Left ventricle myocardium inferior (tissue), 1 donor: ENCODE data around the gene COX19. TPM values are rescaled to one million over a fixed set of nuclear protein-coding genes. Genes with fewer than 3 reads are reported as not detected.
"Not testable (repeated sequence)": the region's sequence is repeated elsewhere in the genome, so short reads cannot be mapped to it uniquely, and the experiment has no call there.

Experiments
- DNase-seq: peaks from one replicate; pipeline ENCODE4 v3.0.0-alpha.2; 2020
- H3K27ac ChIP-seq: fragments of 200-600 bp; replicated peaks from 2 replicates; pipeline ENCODE4 v1.8.0; 2021
- H3K27me3 ChIP-seq: fragments of 200-600 bp; 2 replicates; pipeline ENCODE4 v1.8.0; 2021; ENCODE audit warnings: low read depth
- H3K36me3 ChIP-seq: fragments of 200-600 bp; 2 replicates; pipeline ENCODE4 v1.8.0; 2021
- H3K4me1 ChIP-seq: fragments of 200-600 bp; 2 replicates; pipeline ENCODE4 v1.8.0; 2021
- H3K4me3 ChIP-seq: fragments of 200-600 bp; 2 replicates; pipeline ENCODE4 v1.8.0; 2021; ENCODE audit warnings: mild to moderate bottlenecking, moderate library complexity
- H3K9me3 ChIP-seq: fragments of 200-600 bp; replicated peaks from 2 replicates; pipeline ENCODE4 v1.8.0; 2021
- intact Hi-C: fragments of 100-400 bp; cut with micrococcal nuclease; formaldehyde crosslinking; loops from one replicate; pipeline ENCODE4 v1.11.0; 2022
- total RNA-seq: library from RNA; stranded (reverse); fragmentation: NEBNext Ultra II Directional; extraction: Animal tissue kit (Norgen Biotek cat#: 25700); gene quantifications from one replicate; pipeline ENCODE4 v1.2.1, GENCODE V29; 2021
- TF ChIP-seq, protein P1 (sequence below): fragments of 200-600 bp; IDR thresholded peaks from 2 replicates; pipeline ENCODE4 v1.8.0; 2021; ENCODE audit warnings: antibody characterized with exemption, mild to moderate bottlenecking, borderline replicate concordance
- donor health status: DM: no; HTN: yes; CAD: no; lungs with severe emphysema.

Gene COX19
- total RNA-seq, 1 donor from 2014 or later, result 8.5 TPM

- H3K4me1 ChIP-seq, result peaks cover 21% of the 10 kb centered on the region
- intact Hi-C loops, result no loop called here
- H3K36me3 ChIP-seq, result no peaks in the 10 kb centered on the region
- DNase-seq, result peak; percentile 6
- H3K27ac ChIP-seq, result no peak overlapping the region
- no peaks in the 10 kb centered on the region for H3K9me3 ChIP-seq
- TF ChIP-seq, protein P1, sequence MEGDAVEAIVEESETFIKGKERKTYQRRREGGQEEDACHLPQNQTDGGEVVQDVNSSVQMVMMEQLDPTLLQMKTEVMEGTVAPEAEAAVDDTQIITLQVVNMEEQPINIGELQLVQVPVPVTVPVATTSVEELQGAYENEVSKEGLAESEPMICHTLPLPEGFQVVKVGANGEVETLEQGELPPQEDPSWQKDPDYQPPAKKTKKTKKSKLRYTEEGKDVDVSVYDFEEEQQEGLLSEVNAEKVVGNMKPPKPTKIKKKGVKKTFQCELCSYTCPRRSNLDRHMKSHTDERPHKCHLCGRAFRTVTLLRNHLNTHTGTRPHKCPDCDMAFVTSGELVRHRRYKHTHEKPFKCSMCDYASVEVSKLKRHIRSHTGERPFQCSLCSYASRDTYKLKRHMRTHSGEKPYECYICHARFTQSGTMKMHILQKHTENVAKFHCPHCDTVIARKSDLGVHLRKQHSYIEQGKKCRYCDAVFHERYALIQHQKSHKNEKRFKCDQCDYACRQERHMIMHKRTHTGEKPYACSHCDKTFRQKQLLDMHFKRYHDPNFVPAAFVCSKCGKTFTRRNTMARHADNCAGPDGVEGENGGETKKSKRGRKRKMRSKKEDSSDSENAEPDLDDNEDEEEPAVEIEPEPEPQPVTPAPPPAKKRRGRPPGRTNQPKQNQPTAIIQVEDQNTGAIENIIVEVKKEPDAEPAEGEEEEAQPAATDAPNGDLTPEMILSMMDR, result no peak
- peaks cover 13% of the 10 kb centered on the region for H3K27me3 ChIP-seq
- no peak overlapping the region for H3K4me3 ChIP-seq
Observed at GRCh38 chr7:927031-927671, 48.2 kb downstream of the COX19 start.

DNA sequence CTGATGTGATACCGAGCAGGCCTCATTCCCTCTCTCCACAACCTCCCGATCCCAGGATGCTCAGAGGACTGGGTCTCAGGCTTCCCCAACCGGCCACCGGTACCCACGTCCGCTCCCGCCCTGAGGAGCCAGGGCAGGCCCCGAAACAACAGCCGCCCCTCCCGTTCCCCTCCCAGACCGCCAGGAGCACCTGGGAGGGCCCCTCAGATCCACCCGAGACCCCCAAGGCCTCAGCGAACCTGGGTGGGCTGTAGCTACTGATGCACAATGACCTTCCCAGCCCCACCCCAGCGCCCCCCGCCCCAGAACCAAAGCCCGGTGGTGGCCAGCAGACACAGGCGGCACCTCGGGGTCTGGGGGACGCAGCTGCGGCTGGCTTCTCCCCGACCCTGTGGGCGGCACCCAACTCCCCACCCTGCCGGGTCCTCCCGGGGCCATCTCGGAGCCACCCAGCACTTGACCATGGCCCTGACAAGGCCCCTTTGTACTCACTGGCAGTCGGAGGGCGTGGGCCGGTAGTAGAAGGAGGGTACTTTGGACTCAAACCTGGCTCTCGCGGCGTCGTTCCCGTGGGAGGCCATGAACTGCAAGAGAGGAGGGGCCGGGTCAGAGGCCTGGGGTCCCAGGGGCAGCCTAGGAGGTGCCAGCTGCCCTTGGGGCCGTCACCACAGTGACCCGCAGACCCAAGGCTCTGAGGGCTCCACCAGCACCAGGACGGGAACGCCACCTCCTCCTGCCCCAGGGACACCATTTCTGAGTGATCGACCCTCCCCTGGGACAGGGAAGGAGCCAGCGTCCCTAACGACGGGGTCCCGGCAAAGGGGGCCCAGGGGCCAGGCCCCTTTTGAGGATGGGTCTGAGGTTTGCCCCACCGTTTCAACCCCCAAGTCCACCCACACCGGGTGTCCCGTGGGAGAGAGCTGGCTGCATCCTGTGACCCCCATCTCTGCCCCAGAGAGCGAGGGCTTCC lies 49.0 kb downstream of the COX19 start:
- H3K27me3 ChIP-seq, result peaks cover 21% of the 10 kb centered on the region
- no peak overlapping the region for H3K27ac ChIP-seq
- H3K36me3 ChIP-seq, result no peaks in the 10 kb centered on the region
- intact Hi-C loops, result no loop called here
- no peaks in the 10 kb centered on the region for H3K9me3 ChIP-seq
- peaks cover 21% of the 10 kb centered on the region for H3K4me1 ChIP-seq
- DNase-seq, result peak; percentile 15
- TF ChIP-seq, protein P1, result no peak
- no peak overlapping the region for H3K4me3 ChIP-seq

DNA sequence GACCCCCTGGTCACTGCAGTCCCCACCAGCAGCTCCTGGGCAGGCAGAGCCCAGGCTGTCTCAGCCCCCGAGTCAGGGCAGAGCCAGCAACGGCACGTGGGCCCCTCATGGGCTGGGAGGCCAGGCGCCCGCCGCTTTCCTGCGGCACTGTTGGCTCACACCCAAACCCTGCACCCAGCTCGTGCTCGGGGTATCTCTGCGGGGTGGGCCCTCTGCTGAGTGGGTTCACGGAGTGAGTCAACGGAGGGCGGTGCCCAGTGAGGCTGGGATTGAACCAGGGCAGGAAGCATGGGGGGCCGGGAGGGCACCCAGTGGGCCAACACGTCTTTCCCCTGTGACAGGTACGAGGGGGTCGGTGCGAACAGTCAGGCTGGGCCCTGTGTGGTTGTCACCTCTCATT lies 49.7 kb downstream of the COX19 start:
- intact Hi-C loops, result no loop called here
- TF ChIP-seq, protein P1, result no peak
- Histone ChIP-seq H3K36me3 (no peaks in the 10 kb centered on the region), H3K9me3 (no peaks in the 10 kb centered on the region), H3K27ac (no peak overlapping the region), H3K27me3 (peaks cover 21% of the 10 kb centered on the region), H3K4me1 (peaks cover 21% of the 10 kb centered on the region), H3K4me3 (no peak overlapping the region)
- DNase-seq, result peak; percentile 22

- H3K4me1 ChIP-seq, result peaks cover 21% of the 10 kb centered on the region
- intact Hi-C loops, result no loop called here
- H3K9me3 ChIP-seq, result no peaks in the 10 kb centered on the region
- no peaks in the 10 kb centered on the region for H3K36me3 ChIP-seq
- H3K4me3 ChIP-seq, result peak overlapping the region; percentile 9
- peaks cover 21% of the 10 kb centered on the region for H3K27me3 ChIP-seq
- TF ChIP-seq, protein P1, result no peak
- H3K27ac ChIP-seq, result no peak overlapping the region
- peak; percentile 16 for DNase-seq
Observed at GRCh38 chr7:924541-925231, 50.7 kb downstream of the COX19 start.

DNA sequence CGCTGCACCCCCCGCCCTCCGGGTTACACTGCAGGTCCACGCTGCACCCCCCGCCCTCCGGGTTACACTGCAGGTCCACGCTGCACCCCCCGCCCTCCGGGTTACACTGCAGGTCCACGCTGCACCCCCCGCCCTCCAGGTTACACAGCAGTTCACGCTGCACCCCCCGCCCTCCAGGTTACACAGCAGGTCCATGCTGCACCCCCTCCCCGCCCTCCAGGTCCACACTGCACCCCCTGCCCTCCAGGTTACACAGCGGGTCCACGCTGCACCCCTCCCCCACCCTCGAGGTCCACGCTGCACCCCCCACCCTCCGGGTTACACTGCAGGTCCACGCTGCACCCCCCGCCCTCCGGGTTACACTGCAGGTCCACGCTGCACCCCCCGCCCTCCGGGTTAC lies 51.3 kb downstream of the COX19 start:
- H3K4me3 ChIP-seq, intact Hi-C loops, H3K36me3 ChIP-seq, H3K27ac ChIP-seq, H3K9me3 ChIP-seq: not testable (repeated sequence)
- peak; percentile 10 for DNase-seq
- H3K27me3 ChIP-seq, result peaks cover 21% of the 10 kb centered on the region
- H3K4me1 ChIP-seq, result peaks cover 21% of the 10 kb centered on the region
